ENCODE measurements around the gene TBC1D22A.

DNA sequence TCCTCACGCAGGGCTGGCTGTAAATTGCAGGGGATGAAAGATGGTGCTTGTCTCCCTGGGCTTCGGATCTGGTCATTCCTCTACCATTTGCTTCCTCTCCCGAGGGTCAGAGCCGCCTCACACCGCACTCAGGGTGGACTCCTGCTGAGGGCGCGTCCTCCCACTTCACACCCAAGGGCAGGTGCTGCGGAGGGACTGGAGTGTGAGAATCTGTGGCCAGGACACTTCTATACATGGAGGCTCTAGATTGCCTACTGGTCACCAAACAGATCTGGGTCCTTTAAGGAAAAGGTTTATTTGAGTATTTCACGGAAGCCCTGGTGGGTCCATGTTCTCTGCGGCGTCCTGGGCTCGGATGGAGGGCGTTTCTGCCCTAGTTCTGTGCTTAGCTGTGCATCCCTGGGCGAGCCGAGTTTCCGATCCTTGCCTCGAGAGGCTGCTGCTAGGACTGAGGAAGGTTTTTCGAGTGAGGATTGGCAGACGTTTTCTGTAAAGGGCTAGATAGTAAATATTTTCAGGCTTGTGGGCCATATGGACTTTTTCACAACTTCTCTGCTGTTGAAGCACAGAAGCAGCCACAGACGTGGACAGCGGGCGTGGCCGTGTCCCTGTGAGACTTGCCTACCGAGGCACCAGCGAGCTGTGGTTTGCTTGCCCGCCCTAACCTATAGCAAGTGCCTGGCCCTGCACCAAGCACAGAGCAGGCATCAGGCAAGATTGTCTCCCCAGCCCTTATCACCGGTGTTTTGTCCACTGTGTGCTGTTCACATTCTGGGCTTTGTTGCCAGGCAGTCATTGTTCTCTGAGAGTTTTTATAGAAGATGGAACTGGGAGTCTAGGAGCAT lies 279.0 kb downstream of the TBC1D22A start:
- TF ChIP-seq CTCF (IDR thresholded peaks at IDR 0.05; ENCODE audit: low read depth, low read length) (no peak), EZH2phosphoT487 (IDR thresholded peaks at IDR 0.05; ENCODE audit: low read depth) (no peak)

Measured in OCI-LY3 (cell line).